ENCODE measurements around the gene WT1. TPM values are rescaled to one million over a fixed set of nuclear protein-coding genes. Genes with fewer than 3 reads are reported as not detected.

Gene WT1
- total and polyA plus RNA-seq, 2 experiments from 2014 or later = not detected

DNA sequence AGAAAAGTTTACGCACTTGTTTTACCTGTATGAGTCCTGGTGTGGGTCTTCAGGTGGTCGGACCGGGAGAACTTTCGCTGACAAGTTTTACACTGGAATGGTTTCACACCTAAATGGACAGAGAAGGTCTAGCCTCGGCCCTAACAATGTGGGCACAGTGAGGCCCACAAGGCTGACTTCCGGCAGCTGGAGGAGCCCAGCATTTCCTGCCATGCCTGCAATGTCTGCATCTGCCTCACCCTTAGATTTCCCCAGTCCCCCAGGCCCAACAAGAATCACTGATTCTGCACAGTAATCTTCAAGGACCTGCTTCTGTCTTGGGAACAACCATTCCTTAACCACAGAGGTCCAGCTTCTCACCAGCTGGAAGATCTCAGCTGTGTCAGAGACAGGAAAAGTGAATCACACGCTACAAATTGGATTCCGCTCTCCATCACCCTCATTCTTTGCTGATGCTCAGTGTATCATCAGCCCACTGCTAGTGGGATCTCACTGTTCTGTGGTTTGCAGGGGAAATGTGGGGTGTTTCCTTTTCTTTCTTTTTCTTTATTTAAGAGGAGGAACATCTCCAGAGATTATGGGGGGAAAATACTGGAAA is 43.3 kb downstream of the WT1 start:
- Histone ChIP-seq H2AFZ (no peak overlapping the region), H3K36me3 (ENCODE audit: low read depth) (no peaks in the 10 kb centered on the region), H3K27ac (no peak overlapping the region), H4K20me1 (ENCODE audit: insufficient read depth) (no peaks in the 10 kb centered on the region), H3K9ac (no peak overlapping the region), H3K4me2 (ENCODE audit: unreplicated experiment) (no peak overlapping the region), H3K79me2 (ENCODE audit: insufficient read depth) (no peaks in the 10 kb centered on the region), H3K9me3 (ENCODE audit: low read depth) (no peaks in the 10 kb centered on the region), H3K9me2 (ENCODE audit: insufficient read depth) (no peaks in the 10 kb centered on the region), H3F3A (ENCODE audit: insufficient read depth) (no peaks in the 10 kb centered on the region), H3K4me1 (ENCODE audit: insufficient read depth) (no peaks in the 10 kb centered on the region), H3K4me3 (no peak overlapping the region), H3K27me3 (replicated peaks; ENCODE audit: insufficient read depth) (peaks cover 32% of the 10 kb centered on the region)
- peak; percentile 44 for DNase-seq
- in situ Hi-C loops (cut with MboI) = no loop called here
- 49 to 55% methylated on average over 8 of the region's 8 CpGs for WGBS, 2 experiments (ENCODE audit: low coverage in 1 of 2, low lambda C conversion rate in 2 of 2, missing lambda C conversion rate in 2 of 2)
- TF ChIP-seq EZH2phosphoT487 (IDR thresholded peaks at IDR 0.05; ENCODE audit: insufficient read depth, low read depth) (no peak), EZH2 (IDR thresholded peaks at IDR 0.05; ENCODE audit: insufficient read depth, poor library complexity, severe bottlenecking) (no peak)

DNA sequence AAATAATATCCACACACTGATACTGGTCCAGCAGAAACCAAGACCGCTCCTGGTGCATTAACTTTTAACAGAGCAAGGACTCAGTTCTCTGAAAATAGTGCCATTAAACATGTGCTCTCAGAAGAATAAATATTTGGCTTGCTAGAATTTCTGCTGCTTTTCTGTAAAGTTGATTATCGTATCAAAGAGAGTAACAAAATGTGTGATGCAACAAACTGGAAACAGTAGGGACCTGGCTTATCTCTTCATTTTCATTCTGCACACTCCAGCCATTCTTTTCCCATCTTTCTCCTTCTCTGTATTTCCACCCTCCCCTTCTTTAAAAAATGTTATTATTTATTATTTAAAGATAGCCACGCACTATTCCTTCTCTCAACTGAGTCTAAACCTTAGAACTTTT is 43.9 kb downstream of the WT1 start:
- TF ChIP-seq EZH2 (IDR thresholded peaks at IDR 0.05; ENCODE audit: insufficient read depth, poor library complexity, severe bottlenecking) (no peak), EZH2phosphoT487 (IDR thresholded peaks at IDR 0.05; ENCODE audit: insufficient read depth, low read depth) (no peak)
- no peaks in the 10 kb centered on the region for H3K36me3 ChIP-seq (ENCODE audit: low read depth)
- no peak overlapping the region for H3K27ac ChIP-seq
- no peak overlapping the region for H3K4me2 ChIP-seq (ENCODE audit: unreplicated experiment)
- WGBS, 2 experiments (ENCODE audit: low coverage in 1 of 2, low lambda C conversion rate in 2 of 2, missing lambda C conversion rate in 2 of 2) = 37 to 44% methylated on average over 3 of the region's 3 CpGs
- H3K9ac ChIP-seq = no peak overlapping the region
- H4K20me1 ChIP-seq (ENCODE audit: insufficient read depth) = no peaks in the 10 kb centered on the region
- in situ Hi-C loops (cut with MboI) = no loop called here
- DNase-seq = no peak
- no peaks in the 10 kb centered on the region for H3K79me2 ChIP-seq (ENCODE audit: insufficient read depth)
- peaks cover 37% of the 10 kb centered on the region for H3K27me3 ChIP-seq (replicated peaks; ENCODE audit: insufficient read depth)
- H3K4me1 ChIP-seq (ENCODE audit: insufficient read depth) = 0 out of 2 replicates have a peak, but pooled peaks cover 3% of the 10 kb centered on the region
- no peak overlapping the region for H2AFZ ChIP-seq
- H3K9me2 ChIP-seq (ENCODE audit: insufficient read depth) = no peaks in the 10 kb centered on the region
- H3K4me3 ChIP-seq = no peak overlapping the region
- no peaks in the 10 kb centered on the region for H3K9me3 ChIP-seq (ENCODE audit: low read depth)
- H3F3A ChIP-seq (ENCODE audit: insufficient read depth) = no peaks in the 10 kb centered on the region

DNA sequence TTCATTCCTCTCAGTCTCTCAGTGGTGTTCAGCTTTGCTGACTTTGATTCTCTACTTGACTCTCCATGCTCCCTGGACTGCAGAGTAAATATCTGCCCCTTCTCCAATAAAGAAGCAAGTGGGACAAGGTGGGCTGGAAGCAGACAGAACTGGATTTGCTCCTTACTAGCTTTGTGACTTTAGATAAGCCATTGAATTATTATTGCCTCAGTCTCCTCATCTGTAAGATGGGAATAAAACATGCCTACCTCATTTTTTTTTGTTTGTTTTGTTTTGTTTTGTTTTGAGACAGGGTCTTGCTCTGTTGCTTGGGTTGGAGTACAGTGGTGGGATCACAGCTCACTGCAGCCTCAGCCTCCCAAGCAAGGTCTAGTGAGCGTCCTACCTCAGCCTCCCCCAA is 44.6 kb downstream of the WT1 start:
- Histone ChIP-seq H3K9me3 (ENCODE audit: low read depth) (no peaks in the 10 kb centered on the region), H3K9ac (no peak overlapping the region), H3K27me3 (replicated peaks; ENCODE audit: insufficient read depth) (peaks cover 42% of the 10 kb centered on the region), H4K20me1 (ENCODE audit: insufficient read depth) (no peaks in the 10 kb centered on the region), H3F3A (ENCODE audit: insufficient read depth) (no peaks in the 10 kb centered on the region), H3K9me2 (ENCODE audit: insufficient read depth) (no peaks in the 10 kb centered on the region), H2AFZ (no peak overlapping the region), H3K27ac (no peak overlapping the region), H3K4me3 (no peak overlapping the region), H3K4me2 (ENCODE audit: unreplicated experiment) (no peak overlapping the region), H3K36me3 (ENCODE audit: low read depth) (no peaks in the 10 kb centered on the region), H3K79me2 (ENCODE audit: insufficient read depth) (no peaks in the 10 kb centered on the region), H3K4me1 (ENCODE audit: insufficient read depth) (0 out of 2 replicates have a peak, but pooled peaks cover 3% of the 10 kb centered on the region)
- DNase-seq = no peak
- no peak for TF ChIP-seq EZH2phosphoT487 (IDR thresholded peaks at IDR 0.05; ENCODE audit: insufficient read depth, low read depth)
- no peak for TF ChIP-seq EZH2 (IDR thresholded peaks at IDR 0.05; ENCODE audit: insufficient read depth, poor library complexity, severe bottlenecking)
- in situ Hi-C loops (cut with MboI) = no loop called here
- 27 to 69% methylated on average over 1 of the region's 1 CpG for WGBS, 2 experiments (ENCODE audit: low coverage in 1 of 2, low lambda C conversion rate in 2 of 2, missing lambda C conversion rate in 2 of 2)

DNA sequence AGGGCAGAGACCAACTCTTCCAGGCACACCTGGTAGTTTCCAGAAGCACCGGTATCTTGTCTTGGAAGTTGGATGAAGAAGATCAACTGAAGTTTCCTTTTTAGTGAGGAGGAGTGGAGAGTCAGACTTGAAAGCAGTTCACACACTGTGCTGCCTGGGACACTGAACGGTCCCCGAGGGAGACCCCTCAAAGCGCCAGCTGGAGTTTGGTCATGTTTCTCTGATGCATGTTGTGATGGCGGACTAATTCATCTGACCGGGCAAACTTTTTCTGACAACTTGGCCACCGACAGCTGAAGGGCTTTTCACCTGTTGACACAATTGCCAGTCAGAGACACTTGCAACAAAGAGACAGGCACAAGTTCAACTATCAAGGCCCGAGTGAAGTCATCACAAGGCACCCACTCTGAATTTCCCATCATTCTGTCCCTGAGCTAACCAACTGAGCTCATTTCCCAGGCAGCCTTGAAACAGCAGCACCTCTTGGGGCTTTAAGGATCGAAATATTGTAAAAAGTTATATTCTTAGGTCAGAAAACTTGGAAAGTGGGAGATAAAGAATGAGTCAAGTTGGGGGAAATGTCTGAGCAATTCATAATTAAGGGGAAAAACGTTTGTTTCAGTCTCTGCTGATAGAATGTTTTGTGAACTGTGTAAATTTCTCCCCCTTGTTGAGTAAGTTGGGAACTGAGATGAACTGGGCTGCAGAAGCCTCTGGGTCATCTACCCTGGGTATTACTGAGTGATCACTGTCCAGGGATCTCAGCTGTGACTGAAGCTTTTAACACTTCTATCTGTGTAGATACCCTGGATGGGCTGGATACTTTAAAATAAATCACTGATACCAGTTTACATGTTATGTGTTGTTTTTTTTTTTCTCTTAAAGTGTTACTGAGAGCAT is 46.2 kb downstream of the WT1 start:
- DNase-seq = no peak
- Histone ChIP-seq H2AFZ (no peak overlapping the region), H3K4me3 (no peak overlapping the region), H3K4me2 (ENCODE audit: unreplicated experiment) (no peak overlapping the region), H3K9ac (no peak overlapping the region), H3K27ac (no peak overlapping the region), H3K36me3 (ENCODE audit: low read depth) (no peaks in the 10 kb centered on the region), H4K20me1 (ENCODE audit: insufficient read depth) (no peaks in the 10 kb centered on the region), H3K9me2 (ENCODE audit: insufficient read depth) (no peaks in the 10 kb centered on the region), H3K4me1 (ENCODE audit: insufficient read depth) (0 out of 2 replicates have a peak, but pooled peaks cover 3% of the 10 kb centered on the region), H3K79me2 (ENCODE audit: insufficient read depth) (no peaks in the 10 kb centered on the region), H3F3A (ENCODE audit: insufficient read depth) (no peaks in the 10 kb centered on the region), H3K9me3 (ENCODE audit: low read depth) (no peaks in the 10 kb centered on the region), H3K27me3 (replicated peaks; ENCODE audit: insufficient read depth) (peaks cover 45% of the 10 kb centered on the region)
- in situ Hi-C loops (cut with MboI) = no loop called here
- TF ChIP-seq EZH2phosphoT487 (IDR thresholded peaks at IDR 0.05; ENCODE audit: insufficient read depth, low read depth) (no peak), EZH2 (IDR thresholded peaks at IDR 0.05; ENCODE audit: insufficient read depth, poor library complexity, severe bottlenecking) (no peak)
- 40 to 44% methylated on average over 10 of the region's 10 CpGs for WGBS, 2 experiments (ENCODE audit: low coverage in 1 of 2, low lambda C conversion rate in 2 of 2, missing lambda C conversion rate in 2 of 2)
